ENCODE results near the gene SPACA5B. TPM values are rescaled to one million over a fixed set of nuclear protein-coding genes. Genes with fewer than 3 reads are reported as not detected.

Gene SPACA5B
- total RNA-seq = not detected in 2 replicates

DNA sequence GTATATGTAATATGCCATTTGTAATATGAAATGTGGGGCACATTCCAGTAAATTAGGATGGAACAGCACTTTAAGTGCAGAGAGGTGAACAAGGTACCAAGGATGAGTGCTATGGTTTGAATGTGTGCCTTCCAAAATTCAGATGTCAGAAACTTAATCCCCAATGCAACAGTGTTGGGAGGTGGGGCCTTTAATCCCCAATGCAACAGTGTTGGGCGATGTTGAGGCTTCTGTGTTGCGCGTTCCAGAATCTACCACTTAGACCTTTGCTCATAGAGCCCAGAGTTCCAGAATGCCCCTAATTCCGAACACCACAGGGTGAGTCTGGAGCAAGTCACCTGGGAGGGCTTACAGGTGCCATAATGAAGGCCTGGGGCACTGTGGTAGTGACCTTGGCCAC is at the start of gene SPACA5B:
Gene SPACA5B (plus strand): TSS at position 301 of the 400 bp plus-strand sequence. CDS start 62 bp downstream, at position 363.

Other genes with a start within 250 kb of the SPACA5B start
- 2.8 and 3.1 TPM in 2 replicates for gene ZNF182, start 126.6 kb upstream of the SPACA5B start, total RNA-seq
- gene SPACA5, start 123.6 kb upstream of the SPACA5B start, total RNA-seq = not detected in 2 replicates
- gene ZNF630, start 59.0 kb upstream of the SPACA5B start, total RNA-seq = 1.2 and 2.9 TPM in 2 replicates
- not detected in 2 replicates for gene SSX5, start 66.2 kb downstream of the SPACA5B start, total RNA-seq
- not detected in 2 replicates for gene SSX1, start 124.8 kb downstream of the SPACA5B start, total RNA-seq
- not detected in 2 replicates for gene SSX3, start 226.1 kb downstream of the SPACA5B start, total RNA-seq